Ishikawa (cell line): Measurements from ENCODE around the gene MYH10.

Experiments
- CEBPB ChIP-seq: IDR thresholded peaks from 2 replicates; pipeline ENCODE4 v1.6.1; 2012
- CREB1 ChIP-seq: IDR thresholded peaks from 2 replicates; pipeline ENCODE4 v1.6.1; 2012; ENCODE audit warnings: low read depth
- EGR1 ChIP-seq: IDR thresholded peaks from 2 replicates; pipeline ENCODE4 v1.6.1; 2012
- EP300 ChIP-seq: IDR thresholded peaks from 2 replicates; pipeline ENCODE4 v1.6.1; 2012; ENCODE audit warnings: borderline replicate concordance
- FOXM1 ChIP-seq: IDR thresholded peaks from 2 replicates; pipeline ENCODE4 v1.6.1; 2012; ENCODE audit warnings: low read depth, borderline replicate concordance
- MAX ChIP-seq: IDR thresholded peaks from 2 replicates; pipeline ENCODE4 v1.6.1; 2012
- NFIC ChIP-seq: IDR thresholded peaks from 2 replicates; pipeline ENCODE4 v1.6.1; 2012
- RAD21 ChIP-seq: IDR thresholded peaks from 2 replicates; pipeline ENCODE4 v1.6.1; 2012; ENCODE audit warnings: low read depth
- REST ChIP-seq: IDR thresholded peaks from 2 replicates; pipeline ENCODE4 v1.6.1; 2012; ENCODE audit warnings: low read depth, mild to moderate bottlenecking
- TAF1 ChIP-seq: IDR thresholded peaks from 2 replicates; pipeline ENCODE4 v1.6.1; 2012; ENCODE audit warnings: low read depth, mild to moderate bottlenecking
- TEAD4 ChIP-seq: IDR thresholded peaks from 2 replicates; pipeline ENCODE4 v1.6.1; 2012
- USF1 ChIP-seq: IDR thresholded peaks from 2 replicates; pipeline ENCODE4 v1.6.1; 2012
- YY1 ChIP-seq: IDR thresholded peaks from 2 replicates; pipeline ENCODE4 v1.6.1; 2012; ENCODE audit warnings: low read depth

- TF ChIP-seq YY1: no peak
- no peak for TF ChIP-seq REST
- no peak for TF ChIP-seq EGR1
- no peak for TF ChIP-seq FOXM1
- no peak for TF ChIP-seq MAX
- TF ChIP-seq USF1: no peak
- TF ChIP-seq EP300: no peak
- TF ChIP-seq CEBPB: no peak
- TF ChIP-seq TEAD4: no peak
- no peak for TF ChIP-seq NFIC
- no peak for TF ChIP-seq RAD21
- TF ChIP-seq TAF1: no peak
- no peak for TF ChIP-seq CREB1
Observed at GRCh38 chr17:8466873-8467272, 163.7 kb downstream of the MYH10 start.
